ENCODE results near the gene FAM131C.

Gene FAM131C

GRCh38 chr1:16011936-16012589 lies 61.4 kb downstream of the FAM131C start:
- no peak for DNase-seq (ENCODE audit: low read depth)
- TF ChIP-seq CTCF (IDR thresholded peaks at IDR 0.05; ENCODE audit: insufficient read depth, low read depth, low read length, missing control alignments) = no peak
- no peak overlapping the region for H3K4me3 ChIP-seq (ENCODE audit: low read length)

DNA sequence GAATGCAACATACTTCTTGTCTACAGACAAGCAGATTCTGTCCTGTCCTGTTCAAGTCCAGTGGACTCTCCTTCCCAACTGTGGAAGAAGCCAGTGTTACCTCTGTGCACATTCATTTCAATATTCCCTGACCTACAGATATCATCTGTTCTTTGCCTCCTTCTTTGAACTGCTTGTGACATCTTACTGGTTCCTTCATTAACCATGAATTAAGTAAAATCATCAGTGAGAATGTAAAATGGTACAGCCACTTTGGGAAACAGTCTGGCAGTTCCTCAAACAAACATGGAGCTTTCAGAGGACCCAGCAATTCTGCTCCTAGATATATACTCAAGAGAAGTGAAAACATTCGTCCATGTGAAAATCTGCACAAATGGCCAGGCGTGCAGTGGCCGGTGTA lies 62.6 kb downstream of the FAM131C start:
- H3K4me3 ChIP-seq (ENCODE audit: low read length) = no peak overlapping the region
- no peak for DNase-seq (ENCODE audit: low read depth)
- TF ChIP-seq CTCF (IDR thresholded peaks at IDR 0.05; ENCODE audit: insufficient read depth, low read depth, low read length, missing control alignments) = no peak

GRCh38 chr1:16009678-16010077 lies 63.8 kb downstream of the FAM131C start:
- DNase-seq (ENCODE audit: low read depth) = no peak
- no peak overlapping the region for H3K4me3 ChIP-seq (ENCODE audit: low read length)
- TF ChIP-seq CTCF (IDR thresholded peaks at IDR 0.05; ENCODE audit: insufficient read depth, low read depth, low read length, missing control alignments) = no peak

DNA sequence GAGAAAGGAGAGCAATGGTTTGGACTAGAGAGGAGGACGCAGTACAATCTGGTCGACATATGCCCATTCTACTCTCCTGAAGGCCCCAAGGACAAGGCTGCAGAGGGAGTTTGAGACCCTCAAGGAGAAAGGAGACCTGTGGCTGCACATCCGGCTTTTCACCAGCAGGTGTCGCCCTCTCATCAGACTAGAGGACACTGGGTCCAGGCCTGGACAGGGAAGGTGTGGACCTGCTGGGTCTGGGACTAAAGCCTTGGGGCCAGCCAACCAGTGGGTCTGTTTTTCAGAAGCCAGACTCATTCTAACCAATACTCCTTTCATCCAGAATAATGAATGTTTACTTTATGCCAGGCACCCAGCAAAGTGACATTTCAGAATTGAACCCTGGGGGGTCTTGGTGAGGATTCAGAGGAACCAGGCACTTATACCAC lies 64.4 kb downstream of the FAM131C start:
- TF ChIP-seq CTCF (IDR thresholded peaks at IDR 0.05; ENCODE audit: insufficient read depth, low read depth, low read length, missing control alignments) = peak; percentile 99
- DNase-seq (ENCODE audit: low read depth) = peak; percentile 71
- H3K4me3 ChIP-seq (ENCODE audit: low read length) = no peak overlapping the region
